ENCODE measurements around the gene PDCD1LG2. TPM values are rescaled to one million over a fixed set of nuclear protein-coding genes. Genes with fewer than 3 reads are reported as not detected.
A peak's percentile ranks its signal among the peaks of the same experiment; 100 is the strongest.

The PDCD1LG2 gene
- total RNA-seq, 1 donor: under 0.01 TPM

DNA sequence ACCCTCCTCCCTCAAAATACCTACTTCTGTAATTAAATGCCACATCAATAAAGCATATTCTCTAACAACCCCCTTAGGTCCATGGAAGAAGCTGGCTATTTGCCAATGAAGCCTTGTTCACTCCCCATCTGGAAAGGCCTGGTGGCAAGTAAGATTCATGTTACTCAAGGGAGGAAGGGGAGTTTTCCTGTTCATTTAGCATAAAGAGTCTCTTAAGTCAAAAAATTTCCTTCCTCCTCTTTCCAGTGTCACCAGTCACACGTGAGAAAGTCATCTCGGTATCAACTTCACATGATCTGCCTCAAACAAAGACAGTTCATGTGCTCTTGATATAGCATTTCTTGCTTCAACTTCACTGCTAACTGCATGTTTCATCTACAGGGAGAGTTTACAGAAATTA is 85.8 kb downstream of the PDCD1LG2 start:
- DNase-seq (ENCODE audit: low read depth in 2 of 3, low spot score in 2 of 3): no peak

DNA sequence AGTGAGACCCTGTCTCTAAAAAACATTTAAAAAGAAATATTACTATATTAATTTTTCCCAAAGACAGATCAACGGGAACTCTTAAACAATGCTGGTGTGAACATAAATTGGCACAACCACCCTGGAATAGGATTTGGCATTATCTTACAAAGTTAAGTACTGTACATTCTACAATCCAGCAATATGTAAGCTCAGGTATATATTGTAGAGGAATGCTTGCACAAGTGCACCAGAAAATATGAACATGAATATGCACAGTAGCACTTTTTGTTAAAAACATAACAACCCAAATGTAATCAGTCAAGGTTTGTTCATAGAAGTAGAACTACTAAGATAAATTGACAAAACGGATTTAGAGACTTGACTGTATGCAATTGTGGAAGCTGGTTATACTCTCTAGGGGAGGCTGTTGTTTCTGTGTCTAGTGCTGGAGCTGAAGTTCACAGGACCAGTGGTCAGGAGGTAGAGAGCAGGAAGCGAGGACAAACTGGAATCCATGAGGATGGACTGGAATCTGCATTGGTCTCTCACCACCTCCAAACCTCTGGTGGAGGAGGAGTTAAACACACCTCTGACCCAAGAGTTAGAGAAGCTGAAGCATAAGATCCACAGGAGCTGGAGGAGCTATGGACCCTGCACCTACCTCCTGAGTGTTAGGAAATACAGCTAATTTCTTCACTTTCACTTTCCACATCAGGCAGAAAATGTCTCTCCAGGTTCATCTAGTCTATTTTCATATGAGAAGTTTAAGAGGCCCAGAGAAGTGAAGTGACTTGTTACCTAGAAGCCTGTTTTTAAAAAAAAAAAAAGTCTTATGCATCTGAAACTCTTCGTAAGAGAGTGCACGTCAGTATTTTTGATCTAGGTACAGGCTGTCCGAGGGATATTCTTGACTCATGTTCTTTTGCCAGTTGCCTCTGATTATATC is 98.2 kb downstream of the PDCD1LG2 start:
- DNase-seq (ENCODE audit: low read depth in 2 of 3, low spot score in 2 of 3): peak in 2 of 3 donors; percentile 33 to 45

DNA sequence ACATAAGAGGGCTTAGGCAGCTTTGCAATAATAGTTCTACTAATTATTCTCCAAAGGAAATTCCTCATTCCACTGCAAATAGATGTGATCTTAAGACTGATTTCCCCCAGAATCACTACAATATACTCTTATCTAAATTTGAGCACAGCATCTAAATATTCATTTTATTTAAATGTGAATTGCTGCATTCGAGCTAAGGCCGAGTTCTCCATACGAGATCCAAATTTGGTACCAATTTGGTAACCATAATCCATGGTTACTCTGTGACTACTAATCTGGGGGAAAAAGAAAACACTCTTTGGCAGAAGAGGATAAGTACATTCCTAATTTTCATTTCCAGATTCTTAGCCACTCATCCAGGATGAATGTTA is 98.9 kb downstream of the PDCD1LG2 start:
- DNase-seq (ENCODE audit: low read depth in 2 of 3, low spot score in 2 of 3): no peak

DNA sequence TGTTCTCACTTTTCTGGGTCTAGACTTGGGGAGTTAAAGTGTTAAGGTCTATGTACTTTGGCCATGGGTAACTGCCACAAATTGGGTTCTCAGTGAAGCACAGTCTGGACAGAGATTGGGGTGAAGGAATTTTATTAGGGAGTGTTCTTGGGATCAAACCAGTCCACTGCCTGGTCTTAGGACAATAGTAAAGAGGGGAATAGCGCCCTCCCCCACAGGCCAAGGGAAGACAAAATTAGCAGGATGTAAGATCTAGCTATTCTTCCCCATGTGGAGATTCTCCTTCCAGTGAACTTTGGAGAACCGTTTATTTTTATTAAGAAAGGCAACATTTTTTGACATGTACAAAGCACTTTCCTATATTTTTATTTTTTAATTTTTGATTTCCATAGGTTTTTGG is 100.2 kb downstream of the PDCD1LG2 start:
- DNase-seq (ENCODE audit: low read depth in 2 of 3, low spot score in 2 of 3): no peak

DNA sequence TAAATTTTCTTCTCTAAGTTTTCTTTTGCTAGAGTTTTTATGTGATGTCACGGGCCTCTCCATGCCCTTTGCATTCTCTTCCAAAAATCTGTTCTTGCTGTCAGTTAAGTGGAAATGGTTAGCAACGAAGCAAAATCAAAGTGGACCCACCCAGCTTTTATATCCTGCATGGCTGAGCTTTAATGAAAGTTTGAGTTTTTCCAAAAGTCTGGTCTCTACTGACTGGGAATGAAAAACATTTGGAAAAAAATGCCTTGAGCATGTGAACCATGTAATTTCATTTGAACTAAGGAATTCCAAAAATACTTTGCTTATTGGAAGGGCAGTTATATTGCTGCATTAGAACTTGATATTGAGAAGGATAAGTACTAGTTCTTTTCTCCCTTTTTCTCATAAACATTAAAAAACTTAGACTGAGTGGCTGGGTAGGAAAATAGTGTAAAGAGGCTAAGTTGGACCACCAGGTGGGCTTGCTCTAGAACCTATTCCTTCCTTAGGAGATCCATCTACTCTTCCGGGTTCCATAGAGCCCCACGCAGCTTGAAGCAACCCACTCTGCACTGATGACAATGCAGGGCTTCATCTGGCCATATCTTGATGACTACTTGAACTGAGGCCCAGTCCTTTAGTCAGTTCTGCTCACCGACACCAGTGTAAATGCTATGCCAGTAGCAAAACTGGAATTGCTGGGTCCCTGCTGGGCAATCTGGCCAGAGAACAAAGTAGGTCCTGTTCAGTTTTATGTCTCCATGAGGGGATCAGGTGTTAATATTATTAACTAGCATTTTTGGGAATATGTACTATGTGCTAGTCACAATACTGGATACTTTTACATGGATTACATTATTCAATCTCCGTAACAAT is 101.2 kb downstream of the PDCD1LG2 start:
- DNase-seq (ENCODE audit: low read depth in 2 of 3, low spot score in 2 of 3): no peak

DNA sequence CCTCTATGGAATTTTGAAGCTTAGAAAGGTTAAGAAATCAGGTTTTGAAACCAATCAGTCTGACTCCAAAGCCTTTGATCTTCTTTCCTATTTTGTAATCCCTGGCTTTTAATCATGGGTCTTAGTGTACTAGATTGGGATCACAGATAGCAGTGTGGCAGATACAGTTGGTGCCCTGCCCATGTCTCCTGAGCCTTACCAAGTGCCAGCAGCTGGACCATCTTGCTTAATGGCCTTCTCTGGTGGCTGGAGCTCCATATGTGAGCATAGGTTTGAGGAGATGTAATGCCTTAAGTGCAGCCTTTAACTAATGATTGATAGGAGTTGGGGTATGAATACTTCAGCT is 101.8 kb downstream of the PDCD1LG2 start:
- DNase-seq (ENCODE audit: low read depth in 2 of 3, low spot score in 2 of 3): no peak

DNA sequence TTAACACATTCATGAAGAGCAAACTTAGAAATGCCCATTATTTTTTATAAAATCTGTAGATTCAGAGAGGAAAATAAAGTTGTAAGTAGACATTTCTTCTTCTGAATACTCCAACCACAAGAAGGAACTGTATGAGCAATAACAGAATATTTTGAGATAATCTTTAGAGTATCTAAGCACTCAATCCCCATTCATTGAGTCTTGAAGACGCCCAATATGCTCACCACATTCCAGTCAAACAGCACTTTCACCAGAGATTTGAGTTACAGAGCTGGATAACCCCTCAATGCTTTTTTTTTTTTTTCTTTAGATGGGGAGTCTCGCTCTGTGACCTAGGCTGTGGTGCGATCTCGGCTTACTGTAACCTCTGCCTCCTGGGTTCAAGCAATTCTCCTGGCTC is 103.9 kb downstream of the PDCD1LG2 start:
- DNase-seq (ENCODE audit: low read depth in 2 of 3, low spot score in 2 of 3): no peak

DNA sequence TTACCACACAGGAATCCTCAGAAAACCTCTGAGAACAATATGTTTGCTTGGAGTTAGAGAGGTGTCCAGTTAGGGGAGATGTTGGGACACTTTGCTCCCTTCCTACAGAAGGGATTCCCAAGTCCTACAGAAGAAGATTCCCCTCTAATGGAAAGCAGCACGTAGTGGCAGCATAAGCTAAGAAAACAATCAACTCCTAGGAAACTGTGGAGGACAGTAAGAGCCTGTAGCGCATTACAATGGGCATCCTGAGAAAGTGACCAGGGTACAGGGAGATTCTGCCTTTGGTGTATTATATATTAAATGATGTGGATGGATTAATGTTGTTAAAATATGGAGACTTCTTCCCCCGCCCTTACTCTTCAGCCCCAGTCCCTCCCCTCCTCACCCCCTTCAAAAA is 104.7 kb downstream of the PDCD1LG2 start:
- no peak for DNase-seq (ENCODE audit: low read depth in 2 of 3, low spot score in 2 of 3)

DNA sequence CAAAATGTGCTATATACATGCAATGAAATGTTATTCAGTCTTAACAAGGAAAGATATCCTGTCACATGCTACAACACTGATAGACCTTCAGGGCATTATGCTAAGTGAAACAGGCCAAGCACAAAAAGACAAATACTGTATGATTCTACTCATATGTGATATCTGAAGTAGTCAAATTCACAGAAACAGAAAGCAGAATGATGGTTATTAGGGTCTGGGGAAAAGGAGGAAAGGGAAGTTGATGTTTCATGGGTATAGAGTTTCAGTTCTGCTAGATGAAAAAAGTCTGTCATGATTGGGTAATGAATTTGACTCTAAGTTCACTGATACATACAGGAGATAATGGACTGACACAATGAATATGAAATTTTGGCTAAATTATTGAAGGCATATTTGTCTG is 107.4 kb downstream of the PDCD1LG2 start:
- peak in 1 of 3 donors; percentile 21 for DNase-seq (ENCODE audit: low read depth in 2 of 3, low spot score in 2 of 3)

DNA sequence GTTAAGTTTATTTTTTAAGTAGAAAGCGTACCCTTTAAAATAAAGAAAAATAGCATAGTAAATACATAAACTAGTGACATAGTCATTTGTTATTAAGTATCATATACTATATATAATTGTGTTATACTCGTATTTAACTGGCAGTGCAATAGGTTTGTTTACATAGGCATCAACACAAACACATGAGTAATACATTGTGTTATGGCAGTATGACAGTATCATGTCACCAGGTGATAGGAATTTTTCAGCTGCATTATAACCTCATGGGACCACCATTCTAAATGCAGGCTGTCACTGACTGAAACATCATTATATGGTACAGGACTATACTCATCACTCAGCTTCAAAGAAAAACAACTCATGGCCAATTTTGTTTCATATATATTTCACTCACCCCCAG is 110.2 kb downstream of the PDCD1LG2 start:
- no peak for DNase-seq (ENCODE audit: low read depth in 2 of 3, low spot score in 2 of 3)

Other genes with a start within 250 kb of the PDCD1LG2 start
- 0.54 TPM for gene RLN2, start 205.8 kb upstream of the PDCD1LG2 start, total RNA-seq
- gene RLN1, start 170.7 kb upstream of the PDCD1LG2 start, total RNA-seq: 0.54 TPM
- gene PLGRKT, start 72.6 kb upstream of the PDCD1LG2 start, total RNA-seq: 3.8 TPM
- gene CD274, start 60.0 kb upstream of the PDCD1LG2 start, total RNA-seq: 0.27 TPM
- 28.0 TPM for gene RIC1, start 118.6 kb downstream of the PDCD1LG2 start, total RNA-seq